NCI-H2227 (cell line): ENCODE results near the gene GRK5.

ENCODE experiments used
- DNase-seq: peaks from one replicate; lab custom pipeline; 2025; ENCODE audit not compliant: unreplicated experiment; lab: John Stamatoyannopoulos, UW

The GRK5 gene

GRCh38 chr10:119337796-119338432 lies 130.5 kb downstream of the GRK5 start:
- DNase-seq, result no peak

- no peak for DNase-seq
Measured at GRCh38 chr10:119339109-119339508, 131.7 kb downstream of the GRK5 start.

DNA sequence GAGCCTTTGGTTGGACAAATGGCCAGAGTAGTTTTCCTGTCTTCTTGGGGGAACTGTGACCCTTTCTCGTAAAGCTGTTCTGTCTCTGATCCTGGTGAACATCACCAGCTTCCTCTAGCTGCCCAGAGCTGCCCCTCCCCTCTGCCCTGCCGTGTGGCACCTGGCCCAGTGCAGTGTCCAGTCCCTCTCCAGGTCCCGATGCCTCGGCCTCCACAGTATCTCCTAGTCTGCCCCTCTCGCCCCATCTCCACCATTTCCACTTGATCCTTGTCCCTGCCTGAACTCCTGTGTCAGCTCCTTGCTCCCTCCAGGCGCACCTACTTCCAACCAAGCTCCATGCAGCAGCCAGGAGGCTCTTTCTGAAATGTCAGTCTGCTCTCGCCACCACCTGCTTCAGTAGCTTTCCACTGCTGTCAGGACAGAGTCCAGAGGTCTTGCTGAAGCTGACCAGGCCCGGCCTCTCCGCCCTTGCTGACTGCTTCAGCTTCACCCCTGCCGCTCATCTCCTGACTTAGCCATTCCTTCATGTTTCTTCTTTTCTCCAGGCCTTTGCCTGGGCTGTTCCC lies 133.6 kb downstream of the GRK5 start:
- DNase-seq, result no peak

DNA sequence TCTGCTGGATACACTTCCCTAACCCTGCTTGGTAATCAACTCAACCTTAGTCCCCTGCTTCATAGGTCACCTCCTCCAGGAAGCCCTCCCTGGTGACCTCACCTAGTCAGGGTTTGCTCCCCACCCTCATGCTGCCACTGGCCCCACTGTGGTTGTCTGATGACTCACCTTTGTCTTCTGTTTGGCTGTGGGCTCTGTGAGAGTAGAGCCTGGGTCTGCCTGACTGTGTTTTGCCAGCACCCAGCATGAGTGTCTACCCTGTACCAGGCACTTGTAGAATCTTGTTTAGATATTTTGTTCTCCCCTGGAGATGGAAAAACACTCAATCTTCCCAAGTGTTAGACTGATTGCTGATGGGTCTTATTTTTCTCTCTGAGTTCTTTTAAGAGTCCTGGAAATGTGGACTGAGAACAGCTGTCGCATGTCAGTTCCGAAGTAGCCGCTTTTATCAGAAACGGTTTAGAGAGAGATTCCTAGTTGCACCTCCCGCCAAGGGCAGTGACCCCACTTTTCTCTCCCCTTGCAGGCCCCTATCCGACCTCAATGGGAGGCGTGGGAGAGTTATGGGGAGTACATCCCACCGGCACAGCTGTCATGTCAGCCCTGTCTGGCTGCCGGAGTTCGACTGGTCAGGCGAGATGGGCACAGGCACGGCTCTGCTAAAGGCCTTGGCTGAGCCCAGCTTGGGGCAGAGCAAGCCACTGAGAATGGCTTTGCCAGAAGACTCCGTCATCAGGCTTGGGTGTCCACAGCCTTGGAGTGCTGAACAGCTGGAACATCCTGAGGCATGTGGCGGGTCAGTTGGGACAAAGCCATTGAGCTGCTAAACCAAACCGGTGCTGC lies 134.3 kb downstream of the GRK5 start:
- DNase-seq, result no peak

GRCh38 chr10:119342335-119342734 lies 135.0 kb downstream of the GRK5 start:
- DNase-seq, result no peak

DNA sequence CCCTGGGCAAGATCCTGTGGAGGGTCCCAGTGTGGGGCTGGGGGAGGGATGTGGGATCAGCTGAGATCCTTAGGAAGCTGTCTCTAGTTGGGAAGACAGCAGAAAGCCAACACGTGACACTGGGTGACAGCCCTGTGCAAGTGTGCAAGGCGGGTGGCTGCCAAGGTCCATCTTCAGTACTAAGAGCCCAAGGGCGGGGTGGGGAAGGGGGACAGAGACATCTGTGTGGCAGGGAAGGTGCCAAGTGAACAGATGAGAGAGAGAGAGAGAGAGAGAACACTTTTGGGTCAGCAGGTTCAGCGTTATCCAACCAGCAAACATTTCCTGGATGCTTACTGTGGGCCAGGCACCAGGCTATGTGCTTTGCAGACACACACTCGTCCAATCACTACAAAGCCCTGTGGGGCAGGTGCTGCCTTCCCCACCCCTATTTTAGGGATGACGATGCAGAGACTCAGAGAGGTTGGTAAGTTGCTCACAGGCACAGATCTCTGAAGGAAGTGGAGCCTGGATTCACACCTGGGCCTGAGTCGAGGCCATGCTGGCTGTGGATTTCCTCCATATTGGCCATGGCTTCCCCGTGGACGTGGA lies 135.7 kb downstream of the GRK5 start:
- no peak for DNase-seq

- DNase-seq, result no peak
Measured at GRCh38 chr10:119344381-119344780, 137.0 kb downstream of the GRK5 start.

DNA sequence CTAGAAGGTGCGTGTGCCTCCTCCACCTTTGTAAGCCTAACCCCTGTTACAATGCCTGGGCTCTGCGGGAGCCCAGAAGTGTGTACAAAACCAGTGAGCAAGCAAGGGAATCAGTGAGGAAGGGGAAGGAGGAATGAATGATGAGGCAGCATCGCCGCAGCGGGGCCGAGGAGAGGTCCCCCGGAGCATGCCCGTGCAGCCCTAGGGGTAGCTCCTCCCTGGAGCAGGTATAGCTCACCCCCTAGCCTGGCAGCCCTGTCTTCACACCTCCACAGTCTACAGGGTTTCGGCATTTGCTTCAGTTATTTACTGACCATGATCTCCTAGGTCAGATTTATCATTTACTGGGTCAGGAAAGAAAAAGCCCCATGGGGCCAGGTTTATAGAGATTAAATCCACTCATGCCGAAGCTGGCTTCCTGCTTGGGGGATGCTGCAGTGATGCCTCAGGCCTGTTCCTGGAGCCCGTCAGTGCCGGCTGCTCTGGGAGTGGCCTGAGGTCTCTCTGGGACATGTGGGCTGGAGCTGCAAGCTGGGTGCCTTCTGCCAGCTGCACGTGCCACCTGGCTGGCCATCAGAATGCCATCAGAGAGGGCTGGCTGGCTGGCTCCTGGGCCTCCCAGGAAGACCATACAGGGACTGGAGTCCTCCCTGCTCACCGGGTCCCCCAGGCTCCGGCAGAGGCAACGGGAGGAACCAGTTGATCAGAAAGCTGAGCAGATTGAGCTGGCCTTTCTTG lies 138.9 kb downstream of the GRK5 start:
- no peak for DNase-seq

- no peak for DNase-seq
Measured at GRCh38 chr10:119347181-119347974, 140.0 kb downstream of the GRK5 start.

DNA sequence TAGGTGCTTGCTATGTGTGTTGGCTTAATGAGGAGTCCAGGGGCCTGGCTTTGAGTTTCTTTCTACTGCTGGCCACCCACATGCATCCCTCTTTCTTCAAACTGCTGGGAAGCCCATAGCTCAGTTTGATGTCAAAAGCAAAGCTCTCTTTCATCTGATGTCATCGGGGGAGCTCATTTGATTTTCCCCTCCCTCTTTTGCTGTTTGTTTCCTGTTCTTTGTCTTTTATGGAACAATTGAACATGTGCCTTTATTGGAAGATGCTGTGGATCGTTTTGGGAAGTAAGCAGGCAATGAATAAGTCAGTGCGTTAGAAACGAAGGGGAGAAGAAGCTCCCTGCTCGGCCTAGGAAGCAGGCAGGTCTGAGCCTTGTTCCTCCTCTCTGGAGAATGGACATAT lies 140.7 kb downstream of the GRK5 start:
- no peak for DNase-seq

DNA sequence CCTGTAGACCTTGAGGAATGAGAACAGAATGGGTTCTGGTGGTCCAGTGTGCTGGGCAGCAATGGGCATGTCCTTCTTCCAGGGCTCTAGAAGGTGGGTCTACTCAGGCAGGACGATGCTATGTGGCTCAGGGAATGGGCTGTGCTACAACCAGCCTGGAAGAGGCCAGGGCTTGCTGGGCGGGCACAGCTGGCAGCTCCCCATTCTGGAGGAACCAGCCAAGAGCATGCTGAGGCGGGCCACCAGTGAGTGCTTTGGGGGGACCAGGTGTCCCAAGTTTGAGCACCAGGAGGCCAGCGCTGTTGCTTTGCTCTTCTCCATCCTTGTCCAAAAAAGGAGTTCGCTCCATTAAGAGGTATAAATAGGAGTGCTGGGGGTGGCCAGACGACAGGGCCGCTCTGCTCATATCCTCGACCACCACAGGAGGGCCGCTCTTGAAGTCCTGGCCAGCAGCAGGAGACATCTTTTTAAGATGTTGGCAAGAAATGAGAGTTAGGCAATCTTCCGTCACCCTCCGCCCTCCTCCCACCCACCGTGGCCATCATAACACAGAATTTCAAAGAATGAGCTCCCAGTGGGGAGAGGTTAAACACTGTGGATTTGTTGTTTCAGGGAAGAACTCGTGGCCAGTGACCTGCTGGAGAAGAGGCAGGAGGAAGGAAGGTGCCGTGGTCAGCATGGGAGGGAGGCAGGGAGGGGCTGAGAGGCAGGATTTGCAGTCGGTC lies 141.3 kb downstream of the GRK5 start:
- no peak for DNase-seq

DNA sequence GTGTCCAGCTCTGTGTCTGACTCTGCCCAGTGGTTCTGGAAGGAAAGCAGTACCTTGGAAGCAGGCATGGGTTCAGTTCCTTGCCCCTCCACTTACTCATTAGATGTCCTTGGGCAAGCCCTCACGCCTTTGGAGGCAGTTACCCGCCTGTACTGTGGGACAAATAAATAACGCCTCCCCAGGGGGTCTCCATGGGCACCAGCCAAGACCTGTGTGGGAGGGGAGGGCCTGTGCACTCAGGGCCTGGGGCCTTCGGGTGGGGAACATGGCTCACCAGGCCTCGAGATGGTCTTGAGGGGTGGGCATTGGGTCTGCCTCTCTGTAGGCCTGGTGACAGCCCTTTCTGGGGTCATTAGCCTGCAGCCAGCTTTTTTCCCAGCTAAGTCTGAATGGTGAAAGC lies 142.0 kb downstream of the GRK5 start:
- no peak for DNase-seq

GRCh38 chr10:119349937-119350501 lies 142.6 kb downstream of the GRK5 start:
- DNase-seq, result no peak

- DNase-seq, result no peak
Measured at GRCh38 chr10:119350502-119351097, 143.2 kb downstream of the GRK5 start.

DNA sequence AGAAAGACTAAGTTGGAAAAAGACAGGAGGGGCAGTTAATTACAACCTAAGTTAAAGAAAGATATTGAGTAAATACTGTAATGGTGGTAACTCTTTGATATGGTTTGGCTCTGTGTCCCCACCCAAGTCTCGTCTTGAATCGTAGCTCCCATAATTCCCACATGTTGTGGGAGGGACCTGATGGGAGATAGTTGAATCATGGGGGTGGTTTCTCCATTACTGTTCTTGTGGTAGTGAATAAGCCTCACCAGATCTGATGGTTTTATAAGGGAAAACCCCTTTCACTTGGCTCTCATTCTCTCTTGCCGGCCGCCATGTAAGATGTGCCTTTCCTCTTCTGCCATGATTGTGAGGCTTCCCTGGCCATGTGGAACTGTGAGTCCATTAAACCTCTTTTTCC lies 143.8 kb downstream of the GRK5 start:
- DNase-seq, result no peak

DNA sequence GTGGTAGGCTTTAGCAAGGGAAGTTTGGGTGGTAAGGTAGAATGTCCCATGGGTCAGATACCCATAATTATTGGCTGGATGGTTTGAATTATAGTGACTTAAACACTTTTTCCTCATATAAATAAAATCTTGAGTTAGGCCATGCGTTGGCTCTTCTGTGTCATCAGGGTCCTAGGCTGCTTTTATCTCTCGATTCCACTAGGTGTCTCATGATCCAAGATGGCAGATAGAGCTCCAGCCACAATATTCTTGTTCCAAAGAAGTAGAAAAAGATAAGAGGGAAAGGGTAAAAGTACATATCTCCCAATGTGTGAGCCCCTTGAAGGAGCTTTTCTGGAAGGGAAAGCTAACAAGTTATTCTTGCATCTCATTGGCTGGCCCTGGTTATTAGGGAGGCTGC lies 144.7 kb downstream of the GRK5 start:
- no peak for DNase-seq

DNA sequence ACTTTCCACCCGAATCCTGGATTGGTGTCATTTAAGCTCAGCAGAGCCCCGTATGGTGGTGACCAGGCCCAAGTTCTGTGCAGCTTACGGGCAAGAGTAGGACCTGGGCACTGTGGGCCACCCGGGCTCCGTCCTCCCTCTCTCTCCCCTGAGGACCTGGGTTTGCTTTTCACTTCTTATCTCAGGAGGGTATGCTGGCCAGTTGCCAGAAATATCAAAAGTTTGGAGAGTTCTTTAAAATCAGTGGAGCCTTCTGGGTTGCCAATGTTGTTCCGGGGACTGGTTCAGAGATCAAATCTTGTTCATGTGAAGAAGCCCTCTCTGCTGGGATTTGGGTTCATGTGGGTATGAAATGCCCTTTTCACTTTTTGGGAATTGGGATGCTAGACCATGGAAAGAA lies 145.4 kb downstream of the GRK5 start:
- DNase-seq, result no peak

DNA sequence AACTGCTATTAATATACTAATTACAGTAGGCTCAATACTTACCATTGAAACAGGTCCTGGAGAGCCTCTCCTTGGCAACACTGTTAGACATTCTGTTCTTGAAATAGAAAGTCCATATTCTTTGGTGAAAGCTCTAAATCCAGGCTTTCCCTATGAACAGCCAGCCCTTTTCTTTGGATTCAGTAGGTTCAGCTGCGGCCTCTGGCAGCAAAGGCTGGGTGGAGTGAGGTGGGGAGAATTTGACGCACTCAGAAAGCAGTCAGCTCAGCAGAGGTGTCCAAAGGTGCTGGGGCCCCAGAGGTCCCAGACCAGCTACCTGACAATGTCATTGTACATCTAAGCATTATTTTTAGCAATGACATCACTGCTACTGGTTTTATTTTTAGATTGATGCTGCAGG lies 146.1 kb downstream of the GRK5 start:
- no peak for DNase-seq

- DNase-seq, result no peak
Measured at GRCh38 chr10:119355930-119356329, 148.6 kb downstream of the GRK5 start.
